Measurements from ENCODE around the gene CYP51A1.
A peak's percentile ranks its signal among the peaks of the same experiment; 100 is the strongest.

Gene CYP51A1

GRCh38 chr7:92133737-92134270, 473 bp downstream of the CYP51A1 start:
- Histone ChIP-seq H3K79me2 (ENCODE audit: insufficient read depth, low read length) (peaks cover 65% of the 10 kb centered on the region), H3F3A (ENCODE audit: low read depth) (0 out of 2 replicates have a peak, but pooled peaks cover 3% of the 10 kb centered on the region), H2AFZ (ENCODE audit: low read length) (peak overlapping the region; percentile 91), H4K20me1 (ENCODE audit: insufficient read depth, low read length, poor library complexity, severe bottlenecking) (peaks cover 45% of the 10 kb centered on the region), H3K4me3 (ENCODE audit: low read length, poor library complexity, severe bottlenecking) (peak overlapping the region; percentile 84), H3K9me3 (ENCODE audit: insufficient read depth, low read depth, low read length) (no peaks in the 10 kb centered on the region), H3K27me3 (ENCODE audit: insufficient read depth, low read length, poor library complexity, severe bottlenecking) (no peaks in the 10 kb centered on the region), H3K4me1 (ENCODE audit: insufficient read depth, low read length, poor library complexity, severe bottlenecking) (peaks cover 59% of the 10 kb centered on the region), H3K9me2 (replicated peaks; ENCODE audit: low read depth, low read length) (no peaks in the 10 kb centered on the region), H3K36me3 (ENCODE audit: insufficient read depth, low read length) (peaks cover 26% of the 10 kb centered on the region; the same call in 1 of the 2 replicates), H3K9ac (ENCODE audit: low read depth, low read length, poor library complexity, severe bottlenecking) (peak overlapping the region; percentile 91), H3K4me2 (ENCODE audit: low read depth, low read length, poor library complexity, severe bottlenecking) (peak overlapping the region; percentile 99)
- no peak for TF ChIP-seq EZH2phosphoT487 (IDR thresholded peaks at IDR 0.05; ENCODE audit: borderline replicate concordance)
- TF ChIP-seq, protein P1, sequence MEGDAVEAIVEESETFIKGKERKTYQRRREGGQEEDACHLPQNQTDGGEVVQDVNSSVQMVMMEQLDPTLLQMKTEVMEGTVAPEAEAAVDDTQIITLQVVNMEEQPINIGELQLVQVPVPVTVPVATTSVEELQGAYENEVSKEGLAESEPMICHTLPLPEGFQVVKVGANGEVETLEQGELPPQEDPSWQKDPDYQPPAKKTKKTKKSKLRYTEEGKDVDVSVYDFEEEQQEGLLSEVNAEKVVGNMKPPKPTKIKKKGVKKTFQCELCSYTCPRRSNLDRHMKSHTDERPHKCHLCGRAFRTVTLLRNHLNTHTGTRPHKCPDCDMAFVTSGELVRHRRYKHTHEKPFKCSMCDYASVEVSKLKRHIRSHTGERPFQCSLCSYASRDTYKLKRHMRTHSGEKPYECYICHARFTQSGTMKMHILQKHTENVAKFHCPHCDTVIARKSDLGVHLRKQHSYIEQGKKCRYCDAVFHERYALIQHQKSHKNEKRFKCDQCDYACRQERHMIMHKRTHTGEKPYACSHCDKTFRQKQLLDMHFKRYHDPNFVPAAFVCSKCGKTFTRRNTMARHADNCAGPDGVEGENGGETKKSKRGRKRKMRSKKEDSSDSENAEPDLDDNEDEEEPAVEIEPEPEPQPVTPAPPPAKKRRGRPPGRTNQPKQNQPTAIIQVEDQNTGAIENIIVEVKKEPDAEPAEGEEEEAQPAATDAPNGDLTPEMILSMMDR (conservative IDR thresholded peaks at IDR 0.05; ENCODE audit: low read length), result peak; percentile 75

- no peaks in the 10 kb centered on the region for H3K9me3 ChIP-seq (ENCODE audit: insufficient read depth, low read depth, low read length)
- peaks cover 51% of the 10 kb centered on the region for H4K20me1 ChIP-seq (ENCODE audit: insufficient read depth, low read length, poor library complexity, severe bottlenecking)
- H3K4me2 ChIP-seq (ENCODE audit: low read depth, low read length, poor library complexity, severe bottlenecking), result peak overlapping the region; percentile 99
- TF ChIP-seq, protein P1 (conservative IDR thresholded peaks at IDR 0.05; ENCODE audit: low read length), result no peak
- no peak for TF ChIP-seq EZH2phosphoT487 (IDR thresholded peaks at IDR 0.05; ENCODE audit: borderline replicate concordance)
- peaks cover 70% of the 10 kb centered on the region for H3K79me2 ChIP-seq (ENCODE audit: insufficient read depth, low read length)
- peak overlapping the region; percentile 91 for H3K9ac ChIP-seq (ENCODE audit: low read depth, low read length, poor library complexity, severe bottlenecking)
- no peaks in the 10 kb centered on the region for H3K9me2 ChIP-seq (replicated peaks; ENCODE audit: low read depth, low read length)
- H3K4me3 ChIP-seq (ENCODE audit: low read length, poor library complexity, severe bottlenecking), result peak overlapping the region; percentile 84
- H3F3A ChIP-seq (ENCODE audit: low read depth), result 0 out of 2 replicates have a peak, but pooled peaks cover 3% of the 10 kb centered on the region
- H3K27me3 ChIP-seq (ENCODE audit: insufficient read depth, low read length, poor library complexity, severe bottlenecking), result no peaks in the 10 kb centered on the region
- peak overlapping the region; percentile 91 for H2AFZ ChIP-seq (ENCODE audit: low read length)
- H3K4me1 ChIP-seq (ENCODE audit: insufficient read depth, low read length, poor library complexity, severe bottlenecking), result peaks cover 58% of the 10 kb centered on the region
- H3K36me3 ChIP-seq (ENCODE audit: insufficient read depth, low read length), result peaks cover 31% of the 10 kb centered on the region; the same call in 1 of the 2 replicates
These were observed 1.0 kb downstream of the CYP51A1 start for GRCh38 chr7:92133133-92133736.

GRCh38 chr7:92131764-92132330, 2.4 kb downstream of the CYP51A1 start:
- Histone ChIP-seq H3K4me1 (ENCODE audit: insufficient read depth, low read length, poor library complexity, severe bottlenecking) (peaks cover 67% of the 10 kb centered on the region), H3F3A (ENCODE audit: low read depth) (no peaks in the 10 kb centered on the region), H3K4me2 (ENCODE audit: low read depth, low read length, poor library complexity, severe bottlenecking) (peak overlapping the region; percentile 99), H3K9me3 (ENCODE audit: insufficient read depth, low read depth, low read length) (no peaks in the 10 kb centered on the region), H3K4me3 (ENCODE audit: low read length, poor library complexity, severe bottlenecking) (peak overlapping the region; percentile 84), H3K36me3 (ENCODE audit: insufficient read depth, low read length) (peaks cover 44% of the 10 kb centered on the region), H2AFZ (ENCODE audit: low read length) (no peak overlapping the region), H3K9me2 (replicated peaks; ENCODE audit: low read depth, low read length) (no peaks in the 10 kb centered on the region), H3K27me3 (ENCODE audit: insufficient read depth, low read length, poor library complexity, severe bottlenecking) (no peaks in the 10 kb centered on the region), H4K20me1 (ENCODE audit: insufficient read depth, low read length, poor library complexity, severe bottlenecking) (peaks cover 65% of the 10 kb centered on the region), H3K9ac (ENCODE audit: low read depth, low read length, poor library complexity, severe bottlenecking) (peak overlapping the region; percentile 91), H3K79me2 (ENCODE audit: insufficient read depth, low read length) (peaks cover 84% of the 10 kb centered on the region)
- TF ChIP-seq, protein P1 (conservative IDR thresholded peaks at IDR 0.05; ENCODE audit: low read length), result no peak
- TF ChIP-seq EZH2phosphoT487 (IDR thresholded peaks at IDR 0.05; ENCODE audit: borderline replicate concordance), result no peak
